Liver (tissue), 9 donors: ENCODE results near the gene MIOX. TPM values are rescaled to one million over a fixed set of nuclear protein-coding genes. Genes with fewer than 3 reads are reported as not detected.

Source experiments
- DNase-seq: peaks from one replicate; pipeline ENCODE4 v3.0.0-alpha.2; 2017; ENCODE audit warnings: low spot score
- H3K27ac ChIP-seq, 2 donors: one replicate each; pipeline ENCODE4 v1.7.0; 2013; ENCODE audit warnings: inconsistent platforms in 2 of 2, low read length in 2 of 2, control low read depth in 1 of 2, low read depth in 1 of 2, mild to moderate bottlenecking in 1 of 2
- H3K27me3 ChIP-seq, 4 donors: one replicate each; pipeline versions ENCODE4 v1.6.1 to v1.7.0; 2013; ENCODE audit warnings: low read length in 3 of 4, inconsistent platforms in 1 of 4, mild to moderate bottlenecking in 1 of 4, moderate library complexity in 1 of 4; ENCODE audit not compliant: control insufficient read depth in 4 of 4, insufficient read depth in 4 of 4
- H3K36me3 ChIP-seq, 4 donors: one replicate each; pipeline versions ENCODE4 v1.6.1 to v1.7.0; 2013; ENCODE audit warnings: low read length in 3 of 4, mild to moderate bottlenecking in 3 of 4, low read depth in 1 of 4, moderate library complexity in 1 of 4; ENCODE audit not compliant: control insufficient read depth in 4 of 4, insufficient read depth in 3 of 4
- H3K4me1 ChIP-seq, 4 donors: one replicate each; pipeline versions ENCODE4 v1.6.1 to v1.7.0; 2013; ENCODE audit warnings: low read length in 3 of 4, mild to moderate bottlenecking in 3 of 4, moderate library complexity in 1 of 4; ENCODE audit not compliant: control insufficient read depth in 4 of 4, insufficient read depth in 4 of 4
- H3K4me3 ChIP-seq, 3 donors: one replicate each; pipeline versions ENCODE4 v1.6.1 to v1.7.0; 2013; ENCODE audit warnings: low read length in 3 of 3, control low read depth in 1 of 3, low read depth in 1 of 3, mild to moderate bottlenecking in 1 of 3
- H3K9ac ChIP-seq, 2 donors: one replicate each; pipeline ENCODE4 v1.7.0; 2013; ENCODE audit warnings: low read length in 2 of 2, mild to moderate bottlenecking in 2 of 2, moderate library complexity in 2 of 2, control low read depth in 1 of 2, low read depth in 1 of 2
- H3K9me3 ChIP-seq, 4 donors: one replicate each; pipeline versions ENCODE4 v1.6.1 to v1.7.0; 2013; ENCODE audit warnings: low read length in 3 of 4; ENCODE audit not compliant: control insufficient read depth in 4 of 4
- ATF3 ChIP-seq: IDR thresholded peaks from 2 replicates; pipeline ENCODE4 v1.6.1; 2016; ENCODE audit warnings: antibody characterized with exemption
- EGR1 ChIP-seq, 2 donors: IDR thresholded peaks; 2 replicates each; pipeline ENCODE4 v1.6.1; 2016 to 2018; ENCODE audit warnings: antibody characterized with exemption in 2 of 2, low read depth in 2 of 2
- FOXA1 ChIP-seq: IDR thresholded peaks from 2 replicates; pipeline ENCODE4 v1.6.1; 2016; ENCODE audit warnings: antibody characterized with exemption
- FOXA2 ChIP-seq: IDR thresholded peaks from 2 replicates; pipeline ENCODE4 v1.6.1; 2016; ENCODE audit warnings: antibody characterized with exemption
- GABPA ChIP-seq, 2 donors: IDR thresholded peaks in 1 of 2; conservative IDR thresholded peaks in 1 of 2; 2 replicates each; pipeline ENCODE4 v1.6.1; 2016; ENCODE audit warnings: antibody characterized with exemption in 2 of 2, mild to moderate bottlenecking in 1 of 2, moderate library complexity in 1 of 2
- JUND ChIP-seq, 2 donors: IDR thresholded peaks; 2 replicates each; pipeline ENCODE4 v1.6.1; 2016; ENCODE audit warnings: antibody characterized with exemption in 2 of 2
- MAX ChIP-seq: IDR thresholded peaks from 2 replicates; pipeline ENCODE4 v1.6.1; 2016; ENCODE audit warnings: antibody characterized with exemption
- NR2F2 ChIP-seq: IDR thresholded peaks from 2 replicates; pipeline ENCODE4 v1.6.1; 2016; ENCODE audit warnings: antibody characterized with exemption
- YY1 ChIP-seq: IDR thresholded peaks from 2 replicates; pipeline ENCODE4 v1.6.1; 2016; ENCODE audit warnings: antibody characterized with exemption, mild to moderate bottlenecking
- WGBS: extraction: QIAGEN DNeasy Blood & Tissue Kit; methylation state at CpG from one replicate; pipeline ENCODE4 v1.1.7; 2013; 5-methylcytosine and 5-hydroxymethylcytosine counted together
- polyA plus RNA-seq, 2 donors: library from polyadenylated mRNA; stranded (reverse) in 1 of 2; unstranded in 1 of 2; fragments of 200-250 nt in 1 of 2; fragments of >200 nt in 1 of 2; fragmentation: Nextera tagmentation in 1 of 2; extraction: Ambion mirVana in 1 of 2; gene quantifications; one replicate each; pipeline versions ENCODE4 v1.2.1 to v1.2.3, GENCODE V29; 2013 to 2015
- total RNA-seq, 2 donors: library from RNA; depleted of rRNA; stranded (reverse); fragments of >200 nt; gene quantifications; one replicate each; pipeline ENCODE4 v1.2.3, GENCODE V29; 2014
- TF ChIP-seq, protein P1 (sequence below): IDR thresholded peaks from 2 replicates; pipeline ENCODE4 v1.6.1; 2016; ENCODE audit warnings: antibody characterized with exemption, mild to moderate bottlenecking
- TF ChIP-seq, protein P2 (sequence below): IDR thresholded peaks from 2 replicates; pipeline ENCODE4 v1.6.1; 2016; ENCODE audit warnings: antibody characterized with exemption
- donor health status: healthy.
- donor health status: healthy.
- donor health status: healthy.
- donor health status: healthy.
- donor health status: healthy.

MIOX gene
- total and polyA plus RNA-seq, 4 donors: not detected

DNA sequence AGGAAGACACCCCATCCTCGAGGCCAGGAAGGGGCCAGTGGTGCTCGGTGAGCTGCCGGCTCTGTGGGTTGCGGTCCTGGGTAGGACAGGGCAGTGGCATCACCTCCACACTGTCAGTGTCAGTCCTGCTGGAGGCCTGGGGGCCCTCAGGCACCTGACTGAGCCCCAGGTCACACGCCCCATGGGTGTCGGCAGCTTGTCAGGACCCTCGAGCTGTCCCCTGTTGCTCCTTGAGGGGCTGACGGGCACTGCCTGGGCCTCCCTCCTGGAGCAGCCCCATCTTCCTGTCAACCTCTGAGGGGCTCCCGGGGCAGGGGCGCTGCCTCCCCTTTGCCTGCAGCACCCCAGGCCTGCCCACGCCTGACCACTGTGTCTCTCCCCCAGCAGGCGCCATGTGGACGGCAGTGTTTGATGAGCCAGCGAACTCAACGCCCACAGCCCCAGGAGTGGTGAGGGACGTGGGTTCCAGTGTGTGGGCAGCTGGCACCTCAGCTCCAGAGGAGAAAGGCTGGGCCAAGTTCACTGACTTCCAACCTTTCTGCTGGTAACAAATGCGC is 47.3 kb upstream of the MIOX start:
- H3K9ac ChIP-seq: no peak overlapping the region
- peaks cover 0 to 3% (median 0%) of the 10 kb centered on the region in 4 donors for H3K4me1 ChIP-seq
- no peaks in the 10 kb centered on the region for H3K9me3 ChIP-seq
- peaks cover 10 to 70% (median 38%) of the 10 kb centered on the region in 4 donors for H3K36me3 ChIP-seq
- no peak for DNase-seq
- 84% methylated on average over 17 of the region's 17 CpGs for WGBS
- no peak overlapping the region for H3K27ac ChIP-seq
- TF ChIP-seq ATF3: no peak
- no peak for TF ChIP-seq YY1
- TF ChIP-seq FOXA1: no peak
- TF ChIP-seq FOXA2: no peak
- TF ChIP-seq NR2F2: no peak
- no peak for TF ChIP-seq JUND (IDR thresholded peaks at IDR 0.05)
- no peak for TF ChIP-seq MAX
- H3K27me3 ChIP-seq: no peaks in the 10 kb centered on the region
- H3K4me3 ChIP-seq: no peak overlapping the region

DNA sequence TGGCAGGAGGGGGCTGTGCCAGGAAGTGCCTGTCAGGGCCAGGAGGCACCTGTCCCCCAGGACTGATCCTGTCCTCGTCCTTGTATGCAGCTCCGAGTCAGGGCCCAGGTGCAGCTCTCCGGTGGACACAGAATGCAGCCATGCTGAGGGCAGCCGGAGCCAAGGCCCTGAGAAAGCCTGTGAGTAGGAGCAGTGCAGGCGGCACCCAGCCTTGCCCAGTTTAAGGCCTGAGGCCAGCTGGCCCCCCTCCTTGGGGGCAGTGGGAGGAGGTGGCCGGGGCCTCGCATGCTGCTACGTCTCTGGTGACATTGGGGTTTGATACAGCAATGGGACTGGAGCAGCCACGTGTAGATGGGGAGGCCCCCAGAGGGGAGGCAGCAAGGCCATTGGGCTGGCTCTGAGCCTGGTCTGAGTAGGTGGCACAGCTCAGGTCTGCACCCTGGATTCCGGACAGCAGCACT is 46.8 kb upstream of the MIOX start:
- no peak overlapping the region for H3K27ac ChIP-seq
- 88% methylated on average over 10 of the region's 10 CpGs for WGBS
- no peak overlapping the region for H3K9ac ChIP-seq
- no peaks in the 10 kb centered on the region for H3K9me3 ChIP-seq
- H3K4me3 ChIP-seq: no peak overlapping the region
- H3K36me3 ChIP-seq: peaks cover 10 to 67% (median 38%) of the 10 kb centered on the region in 4 donors
- peaks cover 0 to 3% (median 0%) of the 10 kb centered on the region in 4 donors for H3K4me1 ChIP-seq
- no peaks in the 10 kb centered on the region for H3K27me3 ChIP-seq
- no peak for DNase-seq
- TF ChIP-seq NR2F2 (no peak), MAX (no peak), EGR1 (IDR thresholded peaks at IDR 0.05; ENCODE audit: low read depth in 2 of 2) (no peak), FOXA1 (no peak), GABPA (IDR thresholded peaks at IDR 0.05 in 1 of 2, conservative IDR thresholded peaks at IDR 0.05 in 1 of 2) (no peak)
- TF ChIP-seq, protein P1, sequence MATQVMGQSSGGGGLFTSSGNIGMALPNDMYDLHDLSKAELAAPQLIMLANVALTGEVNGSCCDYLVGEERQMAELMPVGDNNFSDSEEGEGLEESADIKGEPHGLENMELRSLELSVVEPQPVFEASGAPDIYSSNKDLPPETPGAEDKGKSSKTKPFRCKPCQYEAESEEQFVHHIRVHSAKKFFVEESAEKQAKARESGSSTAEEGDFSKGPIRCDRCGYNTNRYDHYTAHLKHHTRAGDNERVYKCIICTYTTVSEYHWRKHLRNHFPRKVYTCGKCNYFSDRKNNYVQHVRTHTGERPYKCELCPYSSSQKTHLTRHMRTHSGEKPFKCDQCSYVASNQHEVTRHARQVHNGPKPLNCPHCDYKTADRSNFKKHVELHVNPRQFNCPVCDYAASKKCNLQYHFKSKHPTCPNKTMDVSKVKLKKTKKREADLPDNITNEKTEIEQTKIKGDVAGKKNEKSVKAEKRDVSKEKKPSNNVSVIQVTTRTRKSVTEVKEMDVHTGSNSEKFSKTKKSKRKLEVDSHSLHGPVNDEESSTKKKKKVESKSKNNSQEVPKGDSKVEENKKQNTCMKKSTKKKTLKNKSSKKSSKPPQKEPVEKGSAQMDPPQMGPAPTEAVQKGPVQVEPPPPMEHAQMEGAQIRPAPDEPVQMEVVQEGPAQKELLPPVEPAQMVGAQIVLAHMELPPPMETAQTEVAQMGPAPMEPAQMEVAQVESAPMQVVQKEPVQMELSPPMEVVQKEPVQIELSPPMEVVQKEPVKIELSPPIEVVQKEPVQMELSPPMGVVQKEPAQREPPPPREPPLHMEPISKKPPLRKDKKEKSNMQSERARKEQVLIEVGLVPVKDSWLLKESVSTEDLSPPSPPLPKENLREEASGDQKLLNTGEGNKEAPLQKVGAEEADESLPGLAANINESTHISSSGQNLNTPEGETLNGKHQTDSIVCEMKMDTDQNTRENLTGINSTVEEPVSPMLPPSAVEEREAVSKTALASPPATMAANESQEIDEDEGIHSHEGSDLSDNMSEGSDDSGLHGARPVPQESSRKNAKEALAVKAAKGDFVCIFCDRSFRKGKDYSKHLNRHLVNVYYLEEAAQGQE: no peak
- TF ChIP-seq, protein P2, sequence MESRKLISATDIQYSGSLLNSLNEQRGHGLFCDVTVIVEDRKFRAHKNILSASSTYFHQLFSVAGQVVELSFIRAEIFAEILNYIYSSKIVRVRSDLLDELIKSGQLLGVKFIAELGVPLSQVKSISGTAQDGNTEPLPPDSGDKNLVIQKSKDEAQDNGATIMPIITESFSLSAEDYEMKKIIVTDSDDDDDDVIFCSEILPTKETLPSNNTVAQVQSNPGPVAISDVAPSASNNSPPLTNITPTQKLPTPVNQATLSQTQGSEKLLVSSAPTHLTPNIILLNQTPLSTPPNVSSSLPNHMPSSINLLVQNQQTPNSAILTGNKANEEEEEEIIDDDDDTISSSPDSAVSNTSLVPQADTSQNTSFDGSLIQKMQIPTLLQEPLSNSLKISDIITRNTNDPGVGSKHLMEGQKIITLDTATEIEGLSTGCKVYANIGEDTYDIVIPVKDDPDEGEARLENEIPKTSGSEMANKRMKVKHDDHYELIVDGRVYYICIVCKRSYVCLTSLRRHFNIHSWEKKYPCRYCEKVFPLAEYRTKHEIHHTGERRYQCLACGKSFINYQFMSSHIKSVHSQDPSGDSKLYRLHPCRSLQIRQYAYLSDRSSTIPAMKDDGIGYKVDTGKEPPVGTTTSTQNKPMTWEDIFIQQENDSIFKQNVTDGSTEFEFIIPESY: no peak
